HEK293 (cell line): ENCODE results near the gene CACNA1E.

Experiments used
- CTCF ChIA-PET: fragments of 350-600 bp; formaldehyde crosslinking; extraction: SDS; loops from one replicate; lab custom pipeline; 2021; ENCODE audit warnings: antibody characterized with exemption; lab: Yijun Ruan, JAX
- POLR2A ChIA-PET: fragments of 300-600 bp; formaldehyde crosslinking; extraction: SDS; loops from one replicate; lab custom pipeline; 2020; ENCODE audit warnings: antibody characterized with exemption, inconsistent platforms; lab: Yijun Ruan, JAX
- H3K27ac ChIP-seq: fragments of 200-500 bp; sonication (Bioruptor generic); 2 replicates; pipeline ENCODE4 v1.5.1; 2014; ENCODE audit warnings: low read depth, low read length, control low read depth, inconsistent platforms; ENCODE audit errors: extremely low read depth
- H3K36me3 ChIP-seq, 2 experiments: fragments of 200-500 bp in 1 of 2; sonication (Bioruptor generic) in 1 of 2; 1 replicate in 1 of 2; 2 replicates in 1 of 2; pipeline ENCODE4 v1.5.1; 2014 to 2017; ENCODE audit warnings: inconsistent platforms in 2 of 2, low read length in 2 of 2; ENCODE audit not compliant: control insufficient read depth in 2 of 2, insufficient read depth in 1 of 2
- H3K4me1 ChIP-seq: fragments of 200-500 bp; sonication (Bioruptor generic); 2 replicates; pipeline ENCODE4 v1.5.1; 2014; ENCODE audit warnings: mild to moderate bottlenecking, low read length, inconsistent platforms; ENCODE audit not compliant: control insufficient read depth, insufficient read depth
- H3K4me3 ChIP-seq: 2 replicates; pipeline ENCODE4 v1.5.1; 2011; ENCODE audit warnings: low read depth, mild to moderate bottlenecking, control low read depth, low read length, moderate library complexity
- H3K9me3 ChIP-seq: fragments of 200-500 bp; sonication (Bioruptor generic); 2 replicates; pipeline ENCODE4 v1.5.1; 2014; ENCODE audit warnings: low read depth, low read length, inconsistent platforms; ENCODE audit not compliant: control insufficient read depth, insufficient read depth
- BCL6B ChIP-seq: fragments of 450-650 bp; formaldehyde crosslinking; IDR thresholded peaks from 2 replicates; pipeline ENCODE4 v1.5.1; 2017; ENCODE audit warnings: missing biosample characterization, missing genetic modification characterization
- IKZF3 ChIP-seq: fragments of 450-650 bp; IDR thresholded peaks from 2 replicates; pipeline ENCODE4 v1.5.0; 2018; ENCODE audit warnings: missing biosample characterization, mild to moderate bottlenecking, missing genetic modification characterization, moderate library complexity
- KLF9 ChIP-seq: fragments of 450-650 bp; formaldehyde crosslinking; IDR thresholded peaks from 2 replicates; pipeline ENCODE4 v1.5.1; 2016; ENCODE audit warnings: missing biosample characterization, missing genetic modification characterization, low read depth
- TSHZ1 ChIP-seq: fragments of 450-650 bp; formaldehyde crosslinking; IDR thresholded peaks from 2 replicates; pipeline ENCODE4 v1.5.1; 2016; ENCODE audit warnings: missing biosample characterization, missing genetic modification characterization, borderline replicate concordance
- ZBTB10 ChIP-seq: fragments of 450-650 bp; formaldehyde crosslinking; IDR thresholded peaks from 2 replicates; pipeline ENCODE4 v1.5.1; 2016; ENCODE audit warnings: missing biosample characterization, missing genetic modification characterization
- ZNF140 ChIP-seq: fragments of 450-650 bp; formaldehyde crosslinking; IDR thresholded peaks from 2 replicates; pipeline ENCODE4 v1.5.1; 2016; ENCODE audit warnings: missing biosample characterization, missing genetic modification characterization
- ZNF302 ChIP-seq: fragments of 450-650 bp; formaldehyde crosslinking; IDR thresholded peaks from 2 replicates; pipeline ENCODE4 v1.5.1; 2016; ENCODE audit warnings: missing biosample characterization, missing genetic modification characterization, low read depth
- ZNF530 ChIP-seq: fragments of 450-650 bp; formaldehyde crosslinking; IDR thresholded peaks from 2 replicates; pipeline ENCODE4 v1.5.1; 2016; ENCODE audit warnings: low read depth, missing biosample characterization, missing genetic modification characterization
- ZNF626 ChIP-seq: fragments of 450-650 bp; sonication (Bioruptor Pico); formaldehyde crosslinking; IDR thresholded peaks from 2 replicates; pipeline ENCODE4 v1.5.1; 2018; ENCODE audit warnings: missing biosample characterization, missing genetic modification characterization, inconsistent platforms
- ZNF768 ChIP-seq: fragments of 450-650 bp; formaldehyde crosslinking; IDR thresholded peaks from 2 replicates; pipeline ENCODE4 v1.5.1; 2018; ENCODE audit warnings: missing biosample characterization, mild to moderate bottlenecking, missing genetic modification characterization
- TF ChIP-seq, protein P1 (sequence below): fragments of 450-650 bp; formaldehyde crosslinking; conservative IDR thresholded peaks from 2 replicates; pipeline ENCODE4 v1.5.1; 2016; ENCODE audit warnings: low read depth, missing biosample characterization, missing genetic modification characterization
- TF ChIP-seq, protein P2 (sequence below): IDR thresholded peaks from 2 replicates; pipeline ENCODE4 v1.6.1; 2011; ENCODE audit warnings: mild to moderate bottlenecking, low read depth, low read length, borderline replicate concordance

Gene CACNA1E

DNA sequence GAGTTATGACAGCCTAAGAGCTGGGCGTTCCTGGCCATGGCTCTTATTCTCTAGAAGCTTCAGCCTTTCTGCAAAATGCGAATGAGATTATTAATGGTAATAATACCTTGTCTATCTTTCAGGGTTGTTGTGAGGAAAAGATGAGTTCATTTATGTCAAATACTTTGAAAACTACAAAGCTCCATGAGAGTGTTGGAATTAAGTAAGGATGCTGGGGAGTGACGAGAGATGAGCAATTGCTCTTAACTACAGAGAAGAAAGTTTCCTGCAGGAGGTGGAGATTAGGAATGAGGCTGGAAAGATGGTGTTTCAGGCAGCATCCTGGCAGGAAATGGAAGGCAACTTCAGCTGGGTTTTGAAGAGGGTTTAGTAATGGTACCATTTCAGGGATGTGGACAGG lies 124.2 kb downstream of the CACNA1E start (continued):
- TF ChIP-seq ZBTB10 (tag by site-specific recombination): no peak
- TF ChIP-seq, protein P1, sequence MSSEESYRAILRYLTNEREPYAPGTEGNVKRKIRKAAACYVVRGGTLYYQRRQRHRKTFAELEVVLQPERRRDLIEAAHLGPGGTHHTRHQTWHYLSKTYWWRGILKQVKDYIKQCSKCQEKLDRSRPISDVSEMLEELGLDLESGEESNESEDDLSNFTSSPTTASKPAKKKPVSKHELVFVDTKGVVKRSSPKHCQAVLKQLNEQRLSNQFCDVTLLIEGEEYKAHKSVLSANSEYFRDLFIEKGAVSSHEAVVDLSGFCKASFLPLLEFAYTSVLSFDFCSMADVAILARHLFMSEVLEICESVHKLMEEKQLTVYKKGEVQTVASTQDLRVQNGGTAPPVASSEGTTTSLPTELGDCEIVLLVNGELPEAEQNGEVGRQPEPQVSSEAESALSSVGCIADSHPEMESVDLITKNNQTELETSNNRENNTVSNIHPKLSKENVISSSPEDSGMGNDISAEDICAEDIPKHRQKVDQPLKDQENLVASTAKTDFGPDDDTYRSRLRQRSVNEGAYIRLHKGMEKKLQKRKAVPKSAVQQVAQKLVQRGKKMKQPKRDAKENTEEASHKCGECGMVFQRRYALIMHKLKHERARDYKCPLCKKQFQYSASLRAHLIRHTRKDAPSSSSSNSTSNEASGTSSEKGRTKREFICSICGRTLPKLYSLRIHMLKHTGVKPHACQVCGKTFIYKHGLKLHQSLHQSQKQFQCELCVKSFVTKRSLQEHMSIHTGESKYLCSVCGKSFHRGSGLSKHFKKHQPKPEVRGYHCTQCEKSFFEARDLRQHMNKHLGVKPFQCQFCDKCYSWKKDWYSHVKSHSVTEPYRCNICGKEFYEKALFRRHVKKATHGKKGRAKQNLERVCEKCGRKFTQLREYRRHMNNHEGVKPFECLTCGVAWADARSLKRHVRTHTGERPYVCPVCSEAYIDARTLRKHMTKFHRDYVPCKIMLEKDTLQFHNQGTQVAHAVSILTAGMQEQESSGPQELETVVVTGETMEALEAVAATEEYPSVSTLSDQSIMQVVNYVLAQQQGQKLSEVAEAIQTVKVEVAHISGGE (tag by site-specific recombination): no peak
- TF ChIP-seq, protein P2, sequence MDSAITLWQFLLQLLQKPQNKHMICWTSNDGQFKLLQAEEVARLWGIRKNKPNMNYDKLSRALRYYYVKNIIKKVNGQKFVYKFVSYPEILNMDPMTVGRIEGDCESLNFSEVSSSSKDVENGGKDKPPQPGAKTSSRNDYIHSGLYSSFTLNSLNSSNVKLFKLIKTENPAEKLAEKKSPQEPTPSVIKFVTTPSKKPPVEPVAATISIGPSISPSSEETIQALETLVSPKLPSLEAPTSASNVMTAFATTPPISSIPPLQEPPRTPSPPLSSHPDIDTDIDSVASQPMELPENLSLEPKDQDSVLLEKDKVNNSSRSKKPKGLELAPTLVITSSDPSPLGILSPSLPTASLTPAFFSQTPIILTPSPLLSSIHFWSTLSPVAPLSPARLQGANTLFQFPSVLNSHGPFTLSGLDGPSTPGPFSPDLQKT: no peak
- TF ChIP-seq ZNF302 (tag by site-specific recombination): no peak

DNA sequence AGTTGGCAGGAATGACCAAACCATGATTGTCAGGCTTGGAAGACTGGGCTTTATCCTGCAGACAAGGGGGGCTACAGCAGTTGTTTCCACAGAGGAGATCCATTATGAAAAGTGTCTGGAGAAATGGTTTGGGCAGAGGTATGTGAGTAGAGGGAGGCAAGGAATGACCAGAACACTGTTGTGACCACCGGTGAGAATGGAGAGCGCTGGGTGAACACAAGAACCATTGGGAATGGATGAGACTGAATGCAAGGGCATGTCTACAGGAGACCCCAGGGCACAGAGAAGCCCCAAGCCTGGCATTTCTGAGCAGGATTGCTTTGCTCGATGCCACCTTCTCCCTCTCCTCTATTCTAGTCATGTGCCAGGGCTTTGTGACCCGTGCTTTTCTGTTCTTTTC lies 125.1 kb downstream of the CACNA1E start:
- CTCF ChIA-PET: no interaction called here
- TF ChIP-seq KLF9 (tag by site-specific recombination) (no peak), BCL6B (tag by site-specific recombination) (no peak), ZNF626 (tag by site-specific recombination) (no peak), TSHZ1 (tag by site-specific recombination) (no peak), ZNF530 (no peak), IKZF3 (no peak), ZNF768 (no peak), ZNF140 (tag by site-specific recombination) (no peak)
- no peak overlapping the region for H3K4me3 ChIP-seq

More for the DNA sequence above, 125.1 kb downstream of the CACNA1E start:
- no peaks in the 10 kb centered on the region for H3K9me3 ChIP-seq
- POLR2A ChIA-PET: no interaction called here
- H3K27ac ChIP-seq: no peak overlapping the region
- H3K36me3 ChIP-seq: no peaks in the 10 kb centered on the region
- no peaks in the 10 kb centered on the region for H3K4me1 ChIP-seq
